GM19395 (cell line): ENCODE measurements around the gene TRIM38.
"Not testable (repeated sequence)": the region's sequence is repeated elsewhere in the genome, so short reads cannot be mapped to it uniquely, and the experiment has no call there.

Experiments
- ATAC-seq: cut with Tn5 transposase; IDR thresholded peaks from one replicate; pipeline ENCODE4 v1.9.1; 2021; ENCODE audit warnings: mild to moderate bottlenecking, moderate library complexity; ENCODE audit not compliant: unreplicated experiment

TRIM38 gene

GRCh38 chr6:25962149-25963127 lies at the start of gene TRIM38:
Gene TRIM38 (plus strand): TSS chr6:25962802. CDS start chr6:25966523, 3,721 bp downstream.
- peak; percentile 82 for ATAC-seq

DNA sequence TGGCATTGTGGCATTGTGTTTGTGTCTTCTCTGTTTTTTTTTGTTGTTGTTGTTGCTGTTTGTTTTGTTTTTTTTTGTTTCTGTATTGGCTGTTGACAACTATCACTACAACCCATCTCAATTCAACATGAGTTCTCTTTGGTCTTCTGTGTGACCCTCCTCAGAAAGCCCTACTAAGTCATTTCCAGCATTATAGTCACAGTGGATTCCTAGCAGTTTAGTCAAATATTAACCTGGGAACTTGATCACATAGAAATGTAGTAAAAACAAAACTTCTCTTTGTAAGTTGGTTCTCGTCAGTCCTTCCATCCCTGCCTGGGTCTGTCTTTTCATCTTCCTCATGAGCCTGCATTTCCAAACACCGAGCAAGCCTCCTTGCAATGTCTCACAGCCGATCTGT lies 48.9 kb upstream of the TRIM38 start:
- ATAC-seq: no peak

DNA sequence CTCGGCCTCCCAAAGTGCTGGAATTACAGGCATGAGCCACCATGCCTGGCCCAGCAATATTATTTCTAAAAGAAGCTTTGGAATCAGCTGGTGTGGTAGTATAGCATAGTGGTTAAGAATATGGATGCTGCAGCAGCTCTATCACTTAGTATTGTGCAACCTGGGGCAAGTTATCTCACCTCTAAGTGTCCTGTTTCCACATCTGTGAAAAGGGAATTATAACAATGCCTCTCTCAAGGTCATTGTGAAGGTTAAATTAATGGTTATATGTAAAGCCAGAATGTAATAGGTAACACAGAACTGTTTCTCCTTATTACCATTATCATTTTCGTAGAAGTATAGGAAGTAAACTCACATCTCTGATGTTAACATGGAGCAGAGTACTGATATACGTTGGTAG lies 46.3 kb upstream of the TRIM38 start:
- no peak for ATAC-seq

DNA sequence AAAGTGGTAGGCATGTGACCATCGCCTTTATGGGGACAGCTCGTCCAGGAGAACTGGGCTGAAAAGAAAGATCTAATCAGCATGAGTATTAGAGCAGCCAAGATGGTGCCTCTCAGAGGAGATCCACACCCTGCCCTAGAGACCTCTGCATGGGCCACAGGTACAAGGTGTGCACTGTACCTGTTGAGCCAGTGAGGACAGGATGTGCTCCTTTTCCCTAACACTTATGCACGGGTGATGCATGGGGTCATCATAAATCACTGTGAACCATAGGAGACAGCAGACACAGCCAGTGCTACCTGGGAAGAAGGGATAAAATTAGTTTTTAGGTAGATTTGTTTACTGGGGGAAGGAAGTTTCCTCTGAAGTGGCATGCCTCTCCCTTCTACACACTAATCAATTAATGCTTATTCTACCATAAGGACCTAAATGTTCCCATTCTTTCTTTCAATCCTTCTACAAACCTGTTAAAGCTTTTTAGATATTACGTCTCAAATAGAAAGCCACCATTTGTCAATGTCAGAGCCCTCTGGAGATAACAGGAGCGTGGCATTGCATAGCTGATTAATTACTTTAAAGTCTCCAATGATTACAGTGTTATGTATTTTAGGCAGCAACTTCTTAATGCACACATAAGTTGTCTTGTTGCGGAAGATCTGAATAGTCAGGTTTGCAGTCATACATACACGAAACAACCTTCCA lies 45.7 kb upstream of the TRIM38 start:
- no peak for ATAC-seq

GRCh38 chr6:25918083-25918683 lies 44.4 kb upstream of the TRIM38 start:
- ATAC-seq: no peak

DNA sequence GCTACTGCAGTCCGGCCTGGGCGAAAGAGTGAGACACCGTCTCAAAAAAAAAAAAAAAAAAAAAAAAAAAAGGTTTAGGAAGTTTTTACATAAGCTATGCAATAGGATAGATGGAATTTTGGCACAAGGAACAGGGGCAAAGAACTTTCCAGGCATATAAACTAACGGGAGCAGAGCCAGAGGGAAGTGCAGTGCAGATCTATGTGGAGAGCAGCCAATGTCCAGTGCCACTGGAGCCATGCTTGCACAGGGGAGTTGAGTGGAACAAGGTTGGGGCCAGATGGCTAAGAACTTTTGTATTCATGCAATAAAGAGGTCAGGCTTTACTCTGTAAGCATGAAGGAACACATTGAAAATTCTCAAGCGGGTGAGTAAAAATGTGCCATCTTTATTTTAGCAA lies 42.9 kb upstream of the TRIM38 start:
- no peak for ATAC-seq

DNA sequence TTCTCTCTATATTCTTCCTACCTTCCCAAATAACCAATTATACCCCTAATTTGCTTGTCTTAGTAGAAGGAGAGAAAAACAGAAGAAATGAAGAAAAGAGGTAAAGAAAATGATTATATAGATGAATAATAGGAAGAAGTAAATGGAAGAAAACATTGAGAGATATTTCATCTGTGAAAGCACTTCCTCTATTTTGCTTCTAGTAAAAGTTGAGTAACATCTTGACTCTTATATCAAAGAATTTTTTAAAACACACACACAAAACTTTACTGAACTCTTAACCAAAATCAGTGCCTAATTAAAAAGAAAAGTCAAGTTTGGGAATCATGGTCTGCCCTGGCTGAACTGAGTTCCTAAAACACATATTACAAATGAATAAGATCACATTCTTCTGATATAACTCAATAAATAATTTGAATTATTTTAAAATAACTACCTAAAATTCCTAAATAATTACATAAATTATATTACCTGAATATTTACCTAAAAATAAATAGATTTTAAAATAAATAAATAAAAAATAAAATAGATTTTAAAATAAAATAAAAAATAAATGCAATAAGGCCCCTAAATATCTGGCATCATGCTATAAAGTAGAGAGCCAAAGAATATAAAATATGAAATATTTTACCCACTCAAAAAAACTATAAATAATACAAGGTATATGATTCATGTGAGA lies 40.9 kb upstream of the TRIM38 start:
- no peak for ATAC-seq

- no peak for ATAC-seq
Measured at GRCh38 chr6:25922301-25922700, 40.3 kb upstream of the TRIM38 start.

DNA sequence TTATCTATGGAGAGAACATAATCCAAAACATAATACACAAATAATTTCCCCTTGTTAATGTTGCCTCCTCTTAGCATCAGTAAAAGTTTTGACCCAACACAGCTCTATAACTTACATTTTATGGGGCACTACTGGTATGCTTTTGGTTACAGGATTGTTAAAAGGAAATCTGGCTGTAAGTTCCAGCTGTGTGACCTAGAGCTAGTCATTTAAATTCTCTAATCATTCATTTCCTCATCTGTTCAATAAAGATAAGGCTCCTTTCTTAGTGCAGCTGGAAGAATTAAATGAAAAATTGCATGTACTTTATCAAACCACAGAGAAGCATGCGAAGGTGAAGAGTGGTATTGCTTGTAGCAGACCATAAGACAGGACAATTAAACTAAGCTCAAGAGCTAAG lies 36.7 kb upstream of the TRIM38 start:
- ATAC-seq: no peak

- no peak for ATAC-seq
Measured at GRCh38 chr6:25927178-25927577, 35.4 kb upstream of the TRIM38 start.

- ATAC-seq: no peak
Measured at GRCh38 chr6:25927756-25928216, 34.8 kb upstream of the TRIM38 start.

- ATAC-seq: no peak
Measured at GRCh38 chr6:25928562-25929324, 33.9 kb upstream of the TRIM38 start.

- not testable (repeated sequence) for ATAC-seq
Measured at GRCh38 chr6:25929785-25930184, 32.8 kb upstream of the TRIM38 start.

GRCh38 chr6:25930532-25931410 lies 31.8 kb upstream of the TRIM38 start, which contains the start of gene SLC17A2:
Gene SLC17A2 (minus strand): TSS chr6:25930691. CDS start chr6:25925796, 4,895 bp downstream.
- ATAC-seq: no peak

- no peak for ATAC-seq
Measured at GRCh38 chr6:25931411-25931709, 31.2 kb upstream of the TRIM38 start.

GRCh38 chr6:25934156-25934555 lies 28.4 kb upstream of the TRIM38 start:
- ATAC-seq: no peak

DNA sequence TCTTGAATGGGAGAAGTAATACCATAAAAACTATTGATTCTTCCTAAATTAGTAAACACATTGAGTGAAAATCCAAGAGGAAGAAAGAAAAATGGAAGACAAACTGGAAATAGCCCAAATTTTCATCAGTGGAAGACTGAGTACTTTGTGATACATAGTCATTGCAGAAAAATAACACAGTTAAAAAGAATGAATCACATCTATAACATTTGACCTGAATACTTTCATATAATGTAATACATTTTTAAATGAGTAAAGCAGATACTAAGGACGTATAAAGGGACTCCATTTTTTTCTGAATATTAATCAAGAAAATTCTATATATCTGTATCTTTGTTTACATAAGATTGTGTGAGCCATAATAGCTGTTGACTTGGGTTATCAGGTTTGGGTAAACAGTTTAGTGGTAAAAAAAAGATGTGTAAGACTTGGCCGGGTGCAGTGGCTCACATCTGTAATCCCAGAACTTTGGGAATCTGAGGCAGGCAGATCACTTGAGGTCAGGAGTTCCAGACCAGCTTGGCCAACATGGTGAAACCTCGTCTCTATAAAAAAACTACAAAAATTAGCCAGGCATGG lies 27.8 kb upstream of the TRIM38 start:
- no peak for ATAC-seq

DNA sequence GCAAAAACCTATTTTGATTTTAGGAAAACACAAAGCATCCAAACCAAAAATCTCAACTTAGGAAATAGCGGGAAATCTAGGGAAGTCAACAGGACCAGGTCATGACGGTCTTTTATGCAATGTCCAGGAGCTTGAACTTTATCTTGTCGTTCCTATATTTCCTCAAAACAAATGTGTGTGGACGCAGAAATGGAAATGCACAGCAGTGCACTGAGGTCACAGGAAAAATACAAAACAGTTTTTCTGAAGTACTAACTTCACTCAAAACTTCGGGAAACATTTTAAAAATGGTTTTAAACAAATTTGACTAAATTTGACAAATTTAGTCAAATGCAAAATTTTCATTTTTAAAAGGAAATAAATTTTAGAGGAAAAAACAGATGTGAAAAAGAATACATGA lies 26.6 kb upstream of the TRIM38 start:
- no peak for ATAC-seq

DNA sequence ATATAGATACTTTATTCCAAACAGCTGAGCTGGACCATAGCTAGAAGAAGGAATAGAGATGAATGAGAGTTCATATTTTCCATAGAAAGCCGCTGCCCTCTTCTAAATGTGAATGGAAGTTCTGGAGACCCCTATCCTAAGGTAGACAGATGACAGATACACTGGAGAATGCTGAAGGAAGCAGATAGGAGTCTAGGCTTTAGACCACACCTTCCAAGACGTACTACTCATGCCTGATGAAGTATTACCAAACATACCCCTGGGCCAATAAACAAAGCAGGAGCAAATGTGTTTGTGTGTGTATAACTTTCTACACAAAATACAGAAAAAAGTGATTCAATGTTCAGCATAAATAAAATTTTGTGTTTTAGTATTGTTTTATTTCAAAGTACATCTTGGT lies 23.0 kb upstream of the TRIM38 start:
- no peak for ATAC-seq
